Amniotic stem cell (primary cell): ENCODE data around the gene GALNT10.
A peak's percentile ranks its signal among the peaks of the same experiment; 100 is the strongest.

Experiments used
- DNase-seq: peaks from one replicate; lab custom pipeline; 2025; lab: John Stamatoyannopoulos, UW

Gene GALNT10

DNA sequence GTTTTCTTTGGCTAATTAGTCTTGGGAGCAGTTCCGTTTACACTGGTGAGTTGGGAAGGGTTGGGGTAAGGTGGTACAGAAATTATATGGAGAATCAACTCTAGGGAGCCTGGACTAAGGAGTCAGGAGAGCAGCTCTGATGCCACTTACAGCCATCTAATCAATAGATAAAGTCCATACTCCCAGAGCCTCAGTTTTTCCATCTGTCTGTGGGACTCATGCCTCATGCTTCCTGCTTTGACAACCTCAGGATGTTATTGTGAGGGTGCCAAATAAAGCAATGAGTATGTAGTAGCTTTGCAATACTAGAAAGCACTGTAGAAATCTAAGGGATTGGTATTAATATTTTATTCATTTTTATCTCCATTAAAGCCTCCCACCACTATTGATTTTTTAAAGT lies 105.0 kb downstream of the GALNT10 start:
- DNase-seq, result no peak

- no peak for DNase-seq
These were observed 106.1 kb downstream of the GALNT10 start for GRCh38 chr5:154296525-154297159.

DNA sequence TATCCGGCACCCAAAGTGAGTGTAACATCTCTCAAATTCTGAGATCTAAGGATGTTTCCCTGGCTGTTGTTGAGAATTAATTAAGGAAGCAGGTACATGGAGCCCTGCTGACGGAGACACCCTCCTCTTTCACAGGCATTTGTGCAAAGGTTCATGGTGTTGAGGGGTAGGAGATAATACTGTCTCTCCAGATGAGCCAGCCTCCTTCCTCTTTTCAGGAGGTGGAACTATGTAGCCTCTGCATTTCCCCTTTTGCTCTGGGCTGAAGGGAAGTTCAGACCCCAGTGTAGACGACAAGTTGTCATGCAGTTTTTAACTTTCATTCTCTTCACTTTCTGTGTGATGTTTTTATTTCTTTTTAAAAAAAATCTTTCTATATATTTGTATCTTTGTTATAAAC lies 107.5 kb downstream of the GALNT10 start:
- DNase-seq, result no peak

- no peak for DNase-seq
These were observed 109.8 kb downstream of the GALNT10 start for GRCh38 chr5:154300207-154300883.

DNA sequence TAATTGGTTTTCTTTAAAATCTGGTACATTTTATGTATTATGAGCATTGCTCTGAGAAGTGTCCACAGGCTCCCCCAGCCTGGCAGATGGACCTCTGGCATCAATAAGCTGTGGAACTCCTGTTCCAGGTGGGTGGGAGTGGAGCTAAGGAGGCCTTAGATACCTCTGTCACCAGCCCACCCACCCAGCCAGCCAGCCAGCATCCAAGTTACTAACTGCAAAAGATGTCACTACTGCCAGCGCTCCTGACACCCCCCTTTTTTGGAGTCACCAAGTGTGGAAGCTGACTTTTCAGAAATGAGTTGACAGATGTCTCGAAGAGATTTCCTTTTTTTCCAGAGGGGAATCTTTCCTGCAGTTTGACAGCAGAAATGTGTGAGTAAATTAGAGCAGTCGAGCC lies 111.2 kb downstream of the GALNT10 start:
- no peak for DNase-seq

DNA sequence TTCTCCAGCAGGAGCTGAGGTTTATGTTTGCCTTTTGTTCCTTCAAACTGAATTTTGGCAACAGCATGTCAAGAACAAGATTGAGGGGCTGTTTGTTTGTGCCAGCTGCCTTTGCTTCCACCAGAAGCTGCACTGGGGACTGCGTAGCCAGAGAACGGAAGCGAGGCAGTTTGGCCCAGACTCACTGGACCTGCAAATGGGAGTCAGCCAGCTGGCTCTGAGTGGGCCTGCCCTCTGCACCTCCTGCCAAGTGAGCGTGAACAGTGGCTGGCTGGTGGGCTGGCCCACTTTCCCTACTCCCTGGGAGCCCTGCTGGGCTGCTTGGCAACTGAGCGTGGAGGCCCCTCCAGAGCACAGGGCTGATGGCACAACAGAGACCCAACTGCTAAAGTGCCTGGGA lies 111.6 kb downstream of the GALNT10 start:
- no peak for DNase-seq

- DNase-seq, result no peak
These were observed 112.6 kb downstream of the GALNT10 start for GRCh38 chr5:154303133-154303532.

DNA sequence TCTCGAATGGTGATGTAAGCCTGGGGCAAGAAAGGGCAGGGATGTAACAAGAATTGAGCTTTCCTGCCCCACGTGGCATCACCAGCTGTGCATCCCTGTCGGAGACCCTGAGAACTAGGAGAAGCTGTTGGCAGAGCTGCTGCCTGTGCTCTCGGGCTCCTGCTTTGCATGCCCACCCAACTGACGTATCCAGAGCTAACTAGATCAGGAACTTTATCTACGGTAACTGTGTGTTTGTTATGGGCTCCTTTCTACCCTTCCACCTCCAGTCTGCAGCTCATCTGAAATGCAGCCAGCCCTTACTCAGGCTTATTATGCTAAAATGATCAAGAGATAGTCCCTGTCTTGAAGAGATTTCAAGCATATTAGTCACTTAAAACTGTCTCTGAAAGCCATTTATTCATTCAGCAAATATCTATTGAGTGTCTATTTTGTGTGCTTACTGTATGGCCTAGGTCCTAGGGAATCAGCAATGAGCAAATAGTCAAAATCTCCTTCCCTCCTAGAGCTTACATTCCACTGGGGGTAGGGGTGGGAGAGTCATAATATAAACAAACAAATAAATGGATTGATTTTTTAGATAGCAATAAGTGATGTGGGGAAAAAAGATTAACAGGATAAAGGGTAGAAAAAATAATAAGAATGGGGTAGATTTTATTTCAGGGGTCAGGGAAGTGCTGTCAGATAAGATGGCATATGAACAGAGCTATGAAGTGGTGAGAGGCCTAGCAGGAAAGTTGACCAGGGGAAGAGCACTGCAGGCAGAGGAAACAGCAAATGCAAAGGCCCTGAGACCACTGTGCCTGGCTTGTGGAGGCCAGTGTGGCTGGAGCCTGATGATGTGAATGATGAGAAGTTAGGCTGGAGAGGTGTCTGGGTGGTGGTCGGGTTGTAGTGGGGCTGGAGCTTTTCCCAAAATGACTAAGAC lies 118.2 kb downstream of the GALNT10 start:
- DNase-seq, result peak; percentile 58

- peak; percentile 15 for DNase-seq
These were observed 118.8 kb downstream of the GALNT10 start for GRCh38 chr5:154309371-154309745.

GRCh38 chr5:154309805-154310204 lies 119.3 kb downstream of the GALNT10 start:
- DNase-seq, result no peak

DNA sequence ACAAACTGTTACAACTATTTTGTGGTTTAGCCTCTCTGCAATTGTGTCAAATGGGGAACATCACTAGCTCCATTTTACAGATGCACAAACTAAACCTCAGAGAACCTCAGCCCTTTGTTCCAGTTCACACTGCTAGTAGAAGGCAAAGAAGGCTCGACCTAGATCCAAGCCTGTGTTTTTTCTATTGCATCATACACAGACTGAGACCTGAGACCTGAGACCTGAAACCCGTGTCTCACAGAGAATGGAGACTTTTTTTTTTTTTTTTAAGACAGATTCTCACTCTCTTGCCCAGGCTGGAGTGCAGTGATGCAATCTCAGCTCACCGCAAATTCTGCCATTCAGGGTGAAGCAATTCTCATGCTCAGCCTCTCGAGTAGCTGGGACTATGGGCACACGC lies 120.8 kb downstream of the GALNT10 start:
- DNase-seq, result no peak

DNA sequence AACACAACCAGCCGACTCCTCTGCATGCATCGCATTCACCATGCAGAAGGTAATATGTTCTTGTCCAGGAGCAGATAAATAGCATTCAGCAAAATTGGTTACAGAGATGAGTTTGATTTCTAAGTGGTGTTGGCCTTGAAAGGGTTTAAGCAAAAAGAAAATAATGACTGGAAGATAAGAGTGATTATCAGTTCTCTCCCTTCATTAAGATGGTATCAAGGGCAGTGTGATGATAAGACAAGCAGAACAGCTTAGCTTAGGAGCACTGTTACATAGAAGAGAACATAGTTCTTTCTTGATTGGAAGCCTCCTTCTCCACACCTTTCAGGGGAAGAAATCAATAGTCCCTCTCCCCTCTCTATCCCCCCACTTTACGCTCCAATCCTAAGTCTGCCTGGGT lies 121.5 kb downstream of the GALNT10 start:
- no peak for DNase-seq

DNA sequence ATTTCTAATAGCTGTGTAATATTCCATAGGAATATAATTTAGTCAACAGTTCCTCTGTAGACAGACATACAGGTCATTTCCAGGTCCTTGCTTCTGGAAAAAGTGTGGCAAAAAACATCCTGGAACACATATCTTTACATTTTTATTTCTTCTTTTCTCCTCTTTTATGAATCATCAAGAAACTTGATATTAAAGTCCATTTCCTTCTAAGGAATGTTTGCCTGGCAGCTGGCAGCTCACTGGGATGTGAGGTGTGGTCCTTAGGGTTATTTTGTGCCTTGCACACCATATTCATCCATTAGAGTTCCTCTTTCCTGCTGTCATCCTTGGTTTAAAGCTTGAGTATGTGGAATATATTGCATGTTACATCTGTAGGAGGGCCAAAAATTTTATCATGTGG lies 122.0 kb downstream of the GALNT10 start:
- DNase-seq, result peak; percentile 18

DNA sequence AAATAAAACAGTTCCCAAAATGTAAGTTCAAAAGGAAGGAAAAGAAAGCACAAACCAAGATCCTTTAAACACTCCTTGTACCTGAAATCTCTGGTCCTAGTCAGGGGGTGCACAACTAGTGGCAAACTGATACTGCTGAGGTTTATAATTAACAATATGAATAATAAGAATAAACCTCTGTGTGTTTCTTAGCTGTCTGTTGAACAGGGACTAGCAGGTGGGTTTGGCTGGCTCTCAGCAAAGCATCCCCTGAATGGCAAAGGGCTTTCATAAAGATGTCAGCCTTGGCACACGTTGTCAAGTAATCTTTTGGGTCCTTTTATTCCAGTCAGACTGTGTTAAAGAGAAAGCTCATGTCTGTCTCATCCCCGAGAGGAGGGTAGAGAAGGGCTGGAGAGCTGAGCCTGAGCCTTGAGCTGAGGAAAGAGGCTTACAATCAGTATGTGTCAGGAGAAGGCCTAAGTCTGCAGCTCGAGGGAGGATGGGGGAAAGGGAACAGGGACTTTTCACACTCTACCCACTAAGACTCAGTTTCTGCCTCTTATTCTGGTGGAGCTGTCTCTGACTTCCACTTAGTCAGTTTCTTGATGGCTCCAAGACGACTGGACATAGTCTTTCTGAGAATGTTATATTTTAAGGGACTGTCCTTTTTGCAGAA lies 123.0 kb downstream of the GALNT10 start:
- no peak for DNase-seq

- DNase-seq, result no peak
These were observed 124.7 kb downstream of the GALNT10 start for GRCh38 chr5:154315196-154315595.

- no peak for DNase-seq
These were observed 125.2 kb downstream of the GALNT10 start for GRCh38 chr5:154315756-154316155.

- no peak for DNase-seq
These were observed 125.8 kb downstream of the GALNT10 start for GRCh38 chr5:154316223-154316935.

DNA sequence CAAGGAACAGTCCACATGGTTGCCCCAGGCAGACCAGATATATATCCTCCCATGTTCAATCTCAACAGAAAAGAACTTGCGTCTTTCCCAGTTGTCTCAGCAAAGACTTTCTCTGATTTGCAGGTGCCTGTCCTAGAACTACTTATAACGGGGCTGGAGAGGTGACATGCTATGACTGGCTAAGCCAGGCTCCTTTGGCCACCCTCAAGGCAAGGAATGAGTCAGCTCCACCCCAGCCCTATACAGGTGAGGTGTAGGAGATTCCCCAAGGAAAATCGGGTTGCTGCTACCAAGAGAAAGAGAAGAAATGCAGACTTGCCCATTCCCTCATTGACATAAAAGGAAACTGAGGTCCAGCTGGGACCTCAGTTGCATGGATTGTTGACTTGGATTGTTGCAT lies 127.4 kb downstream of the GALNT10 start:
- no peak for DNase-seq

- no peak for DNase-seq
These were observed 128.2 kb downstream of the GALNT10 start for GRCh38 chr5:154318691-154319090.

GRCh38 chr5:154319736-154320135 lies 129.2 kb downstream of the GALNT10 start:
- no peak for DNase-seq

- DNase-seq, result no peak
These were observed 129.9 kb downstream of the GALNT10 start for GRCh38 chr5:154320224-154321089.
